RWPE2 (cell line): ENCODE results near the gene CITED4.

ENCODE experiments used
- ATAC-seq: fragments of 200-7000 bp; cut with Tn5 transposase; 3 replicates; pipeline ENCODE4 v1.9.1; 2021; ENCODE audit warnings: low read depth
- DNase-seq: peaks from one replicate; pipeline ENCODE4 v3.0.0-alpha.2; 2020; ENCODE audit warnings: low spot score
- H3K27ac ChIP-seq: fragments of 450-650 bp; 2 replicates; pipeline ENCODE4 v1.5.1; 2017; ENCODE audit warnings: mild to moderate bottlenecking; ENCODE audit not compliant: poor library complexity, severe bottlenecking
- H3K27me3 ChIP-seq: fragments of 250-450 bp; sonication (Bioruptor Pico); 2 replicates; pipeline ENCODE4 v1.5.1; 2021; ENCODE audit warnings: mild to moderate bottlenecking, moderate library complexity; ENCODE audit not compliant: insufficient read depth, poor library complexity, severe bottlenecking
- H3K36me3 ChIP-seq: fragments of 250-450 bp; sonication (Bioruptor Pico); 2 replicates; pipeline ENCODE4 v1.5.1; 2020; ENCODE audit warnings: low read depth, mild to moderate bottlenecking, moderate library complexity
- H3K4me1 ChIP-seq: fragments of 250-450 bp; sonication (Bioruptor Pico); 2 replicates; pipeline ENCODE4 v1.5.1; 2021; ENCODE audit warnings: mild to moderate bottlenecking, moderate library complexity; ENCODE audit not compliant: insufficient read depth, poor library complexity, severe bottlenecking
- H3K4me3 ChIP-seq: fragments of 250-450 bp; sonication (Bioruptor Pico); 2 replicates; pipeline ENCODE4 v1.5.1; 2021; ENCODE audit warnings: mild to moderate bottlenecking, moderate library complexity; ENCODE audit not compliant: severe bottlenecking
- H3K9me3 ChIP-seq: fragments of 250-450 bp; sonication (Bioruptor Pico); 2 replicates; pipeline ENCODE4 v1.5.1; 2021; ENCODE audit warnings: mild to moderate bottlenecking, moderate library complexity; ENCODE audit not compliant: severe bottlenecking
- TF ChIP-seq, protein P1 (sequence below): fragments of 450-650 bp; IDR thresholded peaks from one replicate; pipeline ENCODE4 v1.5.1; 2017; ENCODE audit warnings: mild to moderate bottlenecking, moderate library complexity; ENCODE audit not compliant: poor library complexity, severe bottlenecking

The CITED4 gene

DNA sequence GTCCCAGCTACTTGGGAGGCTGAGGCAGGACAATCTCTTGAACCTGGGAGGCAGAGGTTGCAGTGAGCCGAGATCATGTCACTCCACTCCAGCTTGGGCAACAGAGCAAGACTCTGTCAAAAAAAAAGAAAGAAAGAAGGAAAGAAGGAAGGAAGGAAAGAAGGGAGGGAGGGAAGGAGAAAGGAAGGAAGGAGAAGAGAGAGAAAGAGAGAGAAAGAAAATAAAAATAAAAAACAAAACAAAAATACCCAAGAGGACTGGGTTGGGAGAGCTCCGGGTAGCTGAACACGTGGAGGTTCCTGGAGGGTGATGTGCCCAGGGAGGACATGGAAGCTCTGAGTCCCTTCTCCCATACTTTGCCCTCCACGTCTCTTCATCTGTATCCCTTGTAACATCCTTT lies 45.7 kb upstream of the CITED4 start:
- DNase-seq (no peak), ATAC-seq (no peak)
- no peak overlapping the region for H3K4me3 ChIP-seq
- H3K36me3 ChIP-seq: no peaks in the 10 kb centered on the region
- no peaks in the 10 kb centered on the region for H3K9me3 ChIP-seq
- H3K27ac ChIP-seq: peak overlapping the region; percentile 22
- peaks cover 6% of the 10 kb centered on the region for H3K4me1 ChIP-seq
- H3K27me3 ChIP-seq: no peaks in the 10 kb centered on the region
- TF ChIP-seq, protein P1, sequence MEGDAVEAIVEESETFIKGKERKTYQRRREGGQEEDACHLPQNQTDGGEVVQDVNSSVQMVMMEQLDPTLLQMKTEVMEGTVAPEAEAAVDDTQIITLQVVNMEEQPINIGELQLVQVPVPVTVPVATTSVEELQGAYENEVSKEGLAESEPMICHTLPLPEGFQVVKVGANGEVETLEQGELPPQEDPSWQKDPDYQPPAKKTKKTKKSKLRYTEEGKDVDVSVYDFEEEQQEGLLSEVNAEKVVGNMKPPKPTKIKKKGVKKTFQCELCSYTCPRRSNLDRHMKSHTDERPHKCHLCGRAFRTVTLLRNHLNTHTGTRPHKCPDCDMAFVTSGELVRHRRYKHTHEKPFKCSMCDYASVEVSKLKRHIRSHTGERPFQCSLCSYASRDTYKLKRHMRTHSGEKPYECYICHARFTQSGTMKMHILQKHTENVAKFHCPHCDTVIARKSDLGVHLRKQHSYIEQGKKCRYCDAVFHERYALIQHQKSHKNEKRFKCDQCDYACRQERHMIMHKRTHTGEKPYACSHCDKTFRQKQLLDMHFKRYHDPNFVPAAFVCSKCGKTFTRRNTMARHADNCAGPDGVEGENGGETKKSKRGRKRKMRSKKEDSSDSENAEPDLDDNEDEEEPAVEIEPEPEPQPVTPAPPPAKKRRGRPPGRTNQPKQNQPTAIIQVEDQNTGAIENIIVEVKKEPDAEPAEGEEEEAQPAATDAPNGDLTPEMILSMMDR: no peak

DNA sequence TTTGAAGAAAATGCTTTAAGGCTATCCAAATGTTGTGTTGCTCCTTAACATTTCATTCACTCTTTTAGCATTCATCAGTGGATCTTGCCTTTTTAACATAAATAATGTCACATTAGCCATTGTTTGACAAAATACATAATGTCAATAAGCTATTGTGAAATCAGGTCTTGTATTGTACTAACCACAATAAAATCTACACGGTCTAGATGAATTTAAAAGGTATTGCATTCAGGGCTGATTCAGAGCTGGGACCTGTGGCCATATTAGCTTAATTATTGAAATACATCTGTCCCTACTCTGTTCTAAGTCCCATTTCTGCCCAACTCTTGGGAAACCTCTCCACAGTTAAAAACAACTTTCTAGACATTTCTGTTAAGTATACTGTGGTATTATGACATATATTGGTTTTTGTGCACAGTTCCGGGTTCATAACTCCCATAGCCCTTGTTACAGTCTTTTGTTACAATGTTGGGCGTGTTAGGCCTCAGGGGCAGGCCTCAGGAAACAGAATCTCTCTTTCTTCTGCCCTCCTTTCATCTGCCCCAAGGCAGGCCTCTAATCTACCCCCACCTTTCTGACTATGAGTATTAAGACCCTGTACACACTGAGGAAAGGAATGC lies 44.7 kb upstream of the CITED4 start:
- TF ChIP-seq, protein P1: no peak
- no peak for DNase-seq
- Histone ChIP-seq H3K9me3 (no peaks in the 10 kb centered on the region), H3K27me3 (no peaks in the 10 kb centered on the region), H3K36me3 (no peaks in the 10 kb centered on the region), H3K4me1 (peaks cover 14% of the 10 kb centered on the region), H3K27ac (peak overlapping the region; percentile 22), H3K4me3 (no peak overlapping the region)
- no peak for ATAC-seq

DNA sequence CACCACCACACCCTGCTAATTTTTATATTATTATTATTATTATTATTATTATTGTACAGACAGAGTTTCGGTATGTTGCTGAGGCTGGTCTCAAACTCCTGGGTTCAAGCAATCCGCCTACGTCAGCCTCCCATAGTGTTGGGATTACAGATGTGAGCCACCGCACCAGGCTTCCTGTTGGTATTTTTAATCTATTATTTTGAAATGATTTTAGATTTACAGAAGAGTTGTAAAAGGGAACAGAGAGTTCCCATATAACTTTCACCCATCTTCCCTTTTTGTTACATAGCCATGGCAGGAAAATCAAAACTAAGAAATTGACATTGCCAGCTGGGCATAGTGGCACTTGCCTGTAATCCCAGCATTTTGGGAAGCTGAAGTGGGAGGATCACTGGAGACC lies 42.9 kb upstream of the CITED4 start:
- Histone ChIP-seq H3K27ac (no peak overlapping the region), H3K4me3 (no peak overlapping the region), H3K36me3 (no peaks in the 10 kb centered on the region), H3K27me3 (no peaks in the 10 kb centered on the region), H3K4me1 (peaks cover 20% of the 10 kb centered on the region), H3K9me3 (no peaks in the 10 kb centered on the region)
- DNase-seq (no peak), ATAC-seq (no peak)
- TF ChIP-seq, protein P1: no peak

DNA sequence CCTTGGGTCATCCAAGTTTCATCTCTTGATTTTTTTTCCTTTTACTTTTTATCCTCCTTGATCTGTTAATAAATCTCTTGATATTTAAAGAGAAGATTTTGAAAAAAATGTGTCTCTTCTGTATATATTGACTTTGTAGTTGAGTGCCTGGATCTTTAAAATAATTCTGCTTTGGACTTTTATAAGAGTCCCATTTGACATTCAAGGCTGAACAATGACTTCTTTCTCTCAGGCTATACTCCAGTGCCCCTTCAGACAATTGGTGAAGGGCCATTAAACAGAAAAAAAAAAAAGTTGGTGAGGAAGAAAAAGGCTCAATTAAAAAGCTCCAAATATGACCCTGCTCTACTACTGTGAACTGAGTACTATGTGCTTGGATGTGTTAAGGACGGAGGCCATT lies 40.9 kb upstream of the CITED4 start:
- H3K4me1 ChIP-seq: peaks cover 39% of the 10 kb centered on the region
- no peak for DNase-seq
- no peak overlapping the region for H3K4me3 ChIP-seq
- H3K27me3 ChIP-seq: no peaks in the 10 kb centered on the region
- peak overlapping the region; percentile 96 for H3K27ac ChIP-seq
- TF ChIP-seq, protein P1: no peak
- no peaks in the 10 kb centered on the region for H3K9me3 ChIP-seq
- ATAC-seq: no peak
- H3K36me3 ChIP-seq: no peaks in the 10 kb centered on the region
